GM12873 (cell line): ENCODE measurements around the gene RABGAP1.

Source experiments
- CTCF ChIP-seq: IDR thresholded peaks from 2 replicates; pipeline ENCODE4 v1.5.1; 2012; ENCODE audit warnings: low read depth, mild to moderate bottlenecking, moderate library complexity, low read length, control low read depth; ENCODE audit not compliant: insufficient read depth; ENCODE audit errors: missing control alignments

Gene RABGAP1

GRCh38 chr9:122940749-122941581 lies at the start of gene RABGAP1:
RABGAP1 (plus strand) TSS chr9:122941020; CDS start chr9:122957060, 16,040 bp downstream.
- no peak for TF ChIP-seq CTCF

GRCh38 chr9:122897969-122898368 lies 42.9 kb upstream of the RABGAP1 start:
- no peak for TF ChIP-seq CTCF

- TF ChIP-seq CTCF = no peak
These were observed 40.0 kb upstream of the RABGAP1 start for GRCh38 chr9:122900791-122901190.

GRCh38 chr9:122904466-122904822 lies 36.4 kb upstream of the RABGAP1 start:
- TF ChIP-seq CTCF = no peak

- TF ChIP-seq CTCF = no peak
These were observed 35.8 kb upstream of the RABGAP1 start, which contains the start of gene RC3H2 for GRCh38 chr9:122904823-122905710. RC3H2 (minus strand) TSS chr9:122905359; CDS start chr9:122897509, 7,850 bp downstream.

- peak; percentile 9 for TF ChIP-seq CTCF
These were observed 28.2 kb upstream of the RABGAP1 start for GRCh38 chr9:122912671-122912963.
